NCI-H1105 treated with DMSO at 0.1 percent for 48 hours (cell line): ENCODE measurements around the gene KCNT1.

ENCODE experiments used
- DNase-seq: peaks from one replicate; lab custom pipeline; 2025; lab: John Stamatoyannopoulos, UW

The KCNT1 gene

DNA sequence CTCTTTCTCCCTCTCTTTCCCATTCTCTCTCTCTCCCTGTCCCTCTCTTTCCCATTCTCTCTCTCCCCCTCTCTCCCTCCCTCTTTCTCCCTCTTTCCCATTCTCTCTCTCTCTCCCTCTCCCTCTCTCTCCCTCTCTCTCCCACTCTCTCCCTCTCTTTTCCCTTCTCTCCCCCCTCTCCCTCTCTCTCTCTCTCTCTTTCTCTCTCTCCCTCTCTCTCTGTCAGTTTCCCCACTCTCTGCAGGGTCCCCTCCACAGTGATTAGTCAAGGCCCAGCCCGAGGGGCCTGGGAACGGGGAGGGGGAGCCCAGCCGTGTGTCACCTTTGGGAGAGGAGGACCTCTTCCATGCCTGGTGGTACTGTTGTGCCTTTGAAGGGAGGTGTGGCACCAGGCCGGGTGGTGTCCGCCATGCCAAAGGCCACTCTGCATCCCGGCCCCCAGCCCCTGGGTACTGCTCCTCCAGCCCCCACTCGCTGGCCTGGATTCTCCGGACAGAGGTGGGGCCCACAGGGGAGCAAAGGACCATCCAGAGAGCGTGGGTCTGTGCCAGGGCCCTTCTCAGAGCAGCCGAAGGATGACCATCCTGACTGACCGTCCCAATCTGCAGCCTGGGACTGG, 25.4 kb downstream of the KCNT1 start:
- no peak for DNase-seq

DNA sequence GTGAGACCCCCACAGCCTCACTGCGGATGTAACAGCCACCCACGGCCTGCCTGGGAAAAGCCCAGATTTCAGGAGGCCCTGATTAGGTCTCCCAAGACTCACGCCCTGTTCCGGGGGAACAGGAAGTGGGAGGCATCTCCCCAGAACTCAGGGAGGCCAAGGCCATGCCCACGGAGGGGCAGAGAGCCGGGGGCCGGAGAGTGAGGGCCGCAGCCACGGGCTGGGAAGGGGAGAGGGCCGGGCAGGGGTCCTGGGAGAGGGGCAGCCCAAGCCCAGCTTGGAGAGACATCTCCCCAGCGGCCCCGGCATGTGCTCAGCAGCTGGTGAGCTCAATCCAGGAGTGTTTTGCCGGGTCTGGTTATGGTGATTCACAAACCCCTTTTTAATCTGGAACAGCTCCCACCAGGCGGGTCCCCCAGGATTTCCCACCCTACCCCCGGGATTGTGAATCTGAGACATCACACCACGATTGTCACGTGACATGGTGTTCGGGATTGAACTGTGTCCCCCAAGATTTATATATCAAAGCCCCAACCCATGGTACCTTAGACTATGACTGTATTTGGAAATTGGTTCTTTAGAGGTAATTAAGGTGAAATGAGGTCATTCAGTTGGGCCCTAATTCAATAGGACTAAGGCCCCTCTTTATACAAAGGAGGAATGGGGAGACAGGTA, 26.6 kb downstream of the KCNT1 start:
- no peak for DNase-seq

DNA sequence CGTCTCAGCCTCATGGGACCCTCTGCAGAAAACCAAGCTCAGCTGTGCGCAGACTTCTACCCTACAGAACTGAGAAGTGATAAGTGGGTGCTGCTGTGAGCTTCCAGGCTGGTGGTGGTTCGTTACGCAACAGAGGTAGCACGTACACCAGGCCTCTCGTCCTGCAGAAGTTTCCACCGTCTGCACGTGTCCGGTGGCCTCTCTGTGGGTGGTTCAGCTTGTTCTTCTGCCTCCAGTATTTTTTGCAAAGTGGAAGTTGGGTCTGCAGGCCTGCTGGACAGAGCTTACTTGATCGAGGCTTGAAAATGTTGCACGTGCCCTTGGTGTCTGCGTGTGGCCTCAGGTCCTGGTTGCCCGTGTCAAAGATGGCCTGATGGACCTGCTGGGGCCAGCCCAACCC, 27.5 kb downstream of the KCNT1 start:
- no peak for DNase-seq

DNA sequence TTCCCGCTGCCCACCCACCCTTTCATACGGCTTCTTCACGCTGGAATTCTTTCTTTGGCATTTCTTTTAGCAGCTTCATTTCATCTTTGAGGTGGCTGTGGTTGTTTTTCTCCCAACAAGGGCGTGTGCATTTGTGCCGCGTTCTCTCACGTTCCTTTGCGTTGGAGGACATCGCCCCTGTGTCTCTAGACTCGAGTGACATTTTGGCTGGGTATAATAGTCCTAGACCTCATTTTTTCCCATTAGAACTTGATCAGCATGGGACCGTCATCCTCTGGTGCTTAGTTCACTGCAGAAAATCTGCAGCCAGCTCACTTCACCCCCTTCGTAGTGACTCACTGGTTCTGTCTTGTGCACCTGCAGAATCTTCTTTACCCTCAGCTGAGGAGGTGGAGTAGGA, 29.5 kb downstream of the KCNT1 start:
- DNase-seq = no peak

DNA sequence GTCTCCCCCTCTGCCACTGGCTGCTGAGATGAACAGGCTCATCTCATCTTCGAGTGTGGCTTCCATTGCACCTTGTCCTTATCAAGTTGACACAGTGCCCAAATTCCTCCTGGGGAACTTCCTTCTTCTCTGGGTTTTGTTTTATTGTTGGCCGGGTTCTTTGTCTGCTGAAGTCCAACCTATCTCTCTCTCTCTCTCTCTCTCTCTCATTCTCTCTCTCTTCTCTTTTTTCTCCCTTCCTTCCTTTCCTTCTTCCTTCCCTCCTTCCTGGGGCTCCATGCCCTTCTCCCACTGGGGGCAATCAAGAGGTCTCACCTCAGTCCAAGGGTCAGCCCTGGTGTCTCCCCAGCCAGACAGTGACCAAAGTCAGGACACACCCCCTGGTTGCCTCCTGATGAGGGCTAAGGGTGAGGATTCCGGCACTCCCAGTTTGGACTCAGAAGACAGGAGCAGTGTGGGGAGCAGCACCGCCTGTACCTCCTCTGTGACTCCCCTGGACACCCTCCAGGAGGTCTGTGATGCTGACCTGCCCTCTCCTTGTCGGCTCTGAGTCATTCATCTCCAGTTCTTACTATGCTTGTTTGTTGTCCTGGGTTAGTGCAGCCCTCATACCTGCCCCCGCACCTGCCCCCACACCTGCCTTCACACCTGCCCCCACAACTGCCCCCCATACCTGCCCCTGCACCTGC, 30.7 kb downstream of the KCNT1 start:
- no peak for DNase-seq

DNA sequence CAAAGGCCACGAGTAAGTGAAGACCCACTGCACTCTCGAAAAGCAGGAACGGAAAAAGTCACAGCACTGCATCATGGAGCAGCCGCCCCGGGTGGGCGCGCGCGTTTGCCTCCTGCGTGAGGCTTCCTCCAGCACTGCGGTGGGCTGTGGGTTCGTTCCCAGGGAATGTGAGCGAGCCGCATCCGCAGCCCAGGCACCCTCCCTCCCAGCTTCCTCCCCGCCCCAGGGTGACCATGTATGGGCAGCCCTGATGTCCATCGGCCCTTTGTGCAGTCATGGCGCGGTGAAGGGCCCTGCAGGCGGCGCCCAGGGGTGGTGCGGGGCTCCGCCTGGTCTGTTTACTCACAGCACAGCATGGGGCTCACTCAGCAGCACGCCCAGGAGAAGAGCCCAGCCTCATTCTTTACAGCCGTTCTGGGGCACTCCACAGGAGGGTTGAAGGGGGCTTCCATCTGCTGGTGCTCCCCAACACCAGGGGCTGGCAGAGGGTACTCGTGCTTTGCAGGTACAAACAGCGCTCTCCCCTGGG, 32.7 kb downstream of the KCNT1 start:
- DNase-seq = no peak

DNA sequence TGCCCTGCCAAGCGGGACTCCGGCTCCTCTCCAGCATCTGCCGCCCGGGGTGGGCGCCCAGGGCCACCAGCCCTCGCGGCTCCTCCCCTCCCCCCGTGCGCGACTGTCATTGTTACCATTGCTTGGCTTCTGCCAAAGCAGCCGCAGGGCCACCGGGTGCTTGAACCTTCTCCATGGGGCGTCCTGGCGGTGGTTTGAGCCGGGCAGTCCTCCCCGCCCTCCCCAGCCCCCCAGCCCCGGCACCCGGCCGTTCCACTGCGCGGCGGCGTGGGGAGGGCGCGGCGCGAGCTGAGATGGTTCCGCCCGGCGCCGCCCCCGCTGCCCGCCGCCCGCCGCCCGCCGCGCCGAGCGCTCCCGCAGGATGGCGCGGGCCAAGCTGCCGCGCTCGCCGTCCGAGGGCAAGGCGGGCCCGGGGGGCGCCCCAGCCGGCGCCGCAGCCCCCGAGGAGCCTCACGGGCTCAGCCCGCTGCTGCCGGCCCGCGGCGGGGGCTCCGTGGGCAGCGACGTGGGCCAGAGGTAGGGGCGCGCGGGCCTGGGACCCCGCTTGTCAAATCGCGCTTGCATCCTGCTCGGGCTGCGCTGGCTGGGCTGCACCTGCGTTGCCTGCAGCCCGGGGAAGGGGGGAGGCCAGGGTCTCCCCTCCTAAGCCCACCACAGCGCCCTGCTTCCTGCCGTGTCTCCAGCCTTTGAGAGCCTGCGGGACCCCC, 34.4 kb downstream of the KCNT1 start:
- DNase-seq = no peak

DNA sequence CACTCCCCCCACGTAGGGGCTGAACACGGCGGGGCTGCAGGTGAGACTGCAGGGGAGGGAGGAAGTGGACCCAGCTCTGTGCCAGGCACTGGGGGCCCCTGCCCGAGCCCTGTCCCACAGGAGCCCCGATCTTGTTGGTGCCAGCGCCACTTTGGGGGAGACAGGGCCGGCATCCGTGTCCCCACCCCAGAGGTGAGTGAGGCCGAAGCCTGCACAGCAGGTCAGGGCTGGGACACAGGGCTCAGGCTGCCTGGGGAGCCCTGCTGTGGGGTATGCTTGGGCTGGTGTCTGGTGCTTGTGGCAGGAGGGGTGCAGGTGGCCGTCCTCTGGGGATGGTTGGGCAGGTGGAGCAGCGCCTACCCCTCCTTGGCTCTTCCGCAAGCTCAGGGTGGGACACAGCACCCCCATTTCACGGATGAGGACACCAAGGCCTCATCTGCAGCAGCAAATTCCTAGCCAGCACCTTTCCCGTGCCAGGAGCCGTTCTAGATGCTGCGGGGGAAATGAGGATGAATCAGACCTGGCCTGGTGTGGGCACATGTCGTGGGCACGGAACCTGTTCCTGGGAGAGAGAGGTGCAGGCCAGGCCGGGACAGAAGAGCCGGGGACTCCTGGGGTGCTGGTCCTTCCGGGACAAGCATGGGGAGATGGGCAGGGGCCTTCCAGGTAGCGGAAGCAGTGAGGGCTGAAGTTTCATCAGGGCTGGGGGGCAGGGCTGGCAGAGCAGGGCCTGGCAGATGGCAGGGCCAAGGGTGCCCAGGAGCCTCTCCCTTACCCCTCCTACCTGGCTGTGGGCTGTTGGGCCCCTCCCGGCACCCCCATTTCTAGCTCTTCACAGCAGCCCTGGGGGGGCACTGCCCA, 35.2 kb downstream of the KCNT1 start:
- DNase-seq = no peak

DNA sequence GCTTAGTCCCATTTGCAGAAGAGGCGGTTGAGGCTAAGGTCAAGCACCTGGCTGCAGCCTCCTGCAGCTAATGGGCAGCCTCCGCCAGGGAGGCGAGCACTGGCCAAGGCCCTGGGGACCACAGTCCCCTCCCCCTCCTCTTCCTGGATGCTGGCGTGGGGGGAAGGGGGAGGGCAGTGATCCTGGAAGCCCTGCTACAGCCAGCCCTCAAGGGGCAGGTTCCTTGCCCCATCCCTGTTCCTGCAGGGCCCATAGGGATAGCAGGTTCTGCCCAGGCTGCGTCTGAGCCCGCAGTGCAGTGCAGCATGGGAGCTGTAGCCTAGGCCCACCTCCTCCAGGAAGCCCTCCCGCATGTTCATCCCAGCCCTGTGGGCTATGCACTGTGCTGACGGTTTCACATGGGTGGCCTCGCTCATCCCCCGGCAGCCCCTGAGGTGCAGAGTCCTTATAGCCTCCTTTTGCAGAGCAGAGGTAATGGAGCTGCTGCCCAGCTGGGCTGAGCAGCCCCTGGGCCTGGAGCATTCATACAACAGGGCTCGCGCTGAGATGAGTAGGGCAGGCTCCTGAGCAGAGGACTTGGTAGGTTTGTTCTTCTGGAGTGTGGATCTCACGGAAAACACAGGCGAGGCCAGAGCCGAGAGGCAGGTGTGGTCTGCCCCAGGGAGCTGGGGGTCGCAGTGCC, 36.0 kb downstream of the KCNT1 start:
- DNase-seq = no peak

DNA sequence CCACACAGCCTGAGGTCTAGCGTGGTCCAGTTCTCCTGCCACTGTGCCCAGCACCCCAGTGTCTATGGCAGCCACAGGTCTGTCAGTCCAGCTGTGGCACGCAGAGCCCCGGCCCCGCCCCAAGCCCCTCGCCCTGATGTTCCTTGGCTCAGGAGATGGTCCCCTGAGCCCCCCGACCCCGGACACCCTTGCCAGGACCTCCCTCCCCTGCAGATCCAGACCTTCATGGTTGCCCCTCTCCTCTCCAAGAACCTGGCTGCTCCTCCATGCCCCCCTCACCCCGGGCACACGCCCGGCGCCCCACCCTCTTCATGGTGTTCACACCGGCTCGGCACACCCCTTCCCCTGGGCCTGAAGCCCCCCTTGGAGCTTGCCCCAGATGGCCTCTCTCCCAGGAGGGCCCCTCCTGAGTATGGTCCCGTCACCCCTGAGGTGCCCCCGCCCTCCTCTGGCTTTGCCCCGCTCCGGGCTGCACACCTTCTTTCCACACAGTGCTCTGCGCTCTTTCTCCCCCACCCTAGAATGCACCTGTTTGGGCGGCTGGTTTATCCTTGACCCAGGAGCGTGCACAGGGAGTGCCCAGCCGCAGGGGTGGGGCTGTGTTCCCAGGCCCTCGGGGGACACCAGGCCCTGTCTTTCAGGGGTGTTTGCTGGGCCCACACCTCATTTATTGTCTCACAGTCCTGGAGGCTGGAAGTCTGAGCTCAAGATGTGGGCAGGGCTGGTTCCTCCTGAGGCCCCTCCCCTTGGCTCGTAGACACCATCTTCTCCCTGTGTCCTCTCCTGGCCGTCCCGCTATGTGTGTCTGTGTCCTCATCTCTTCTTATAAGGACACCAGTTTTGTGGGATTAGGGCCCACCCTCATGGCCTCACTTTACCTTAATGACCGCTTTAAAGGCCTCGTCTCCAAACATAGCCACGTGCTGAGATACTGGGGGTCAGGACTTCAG, 37.6 kb downstream of the KCNT1 start:
- no peak for DNase-seq

DNA sequence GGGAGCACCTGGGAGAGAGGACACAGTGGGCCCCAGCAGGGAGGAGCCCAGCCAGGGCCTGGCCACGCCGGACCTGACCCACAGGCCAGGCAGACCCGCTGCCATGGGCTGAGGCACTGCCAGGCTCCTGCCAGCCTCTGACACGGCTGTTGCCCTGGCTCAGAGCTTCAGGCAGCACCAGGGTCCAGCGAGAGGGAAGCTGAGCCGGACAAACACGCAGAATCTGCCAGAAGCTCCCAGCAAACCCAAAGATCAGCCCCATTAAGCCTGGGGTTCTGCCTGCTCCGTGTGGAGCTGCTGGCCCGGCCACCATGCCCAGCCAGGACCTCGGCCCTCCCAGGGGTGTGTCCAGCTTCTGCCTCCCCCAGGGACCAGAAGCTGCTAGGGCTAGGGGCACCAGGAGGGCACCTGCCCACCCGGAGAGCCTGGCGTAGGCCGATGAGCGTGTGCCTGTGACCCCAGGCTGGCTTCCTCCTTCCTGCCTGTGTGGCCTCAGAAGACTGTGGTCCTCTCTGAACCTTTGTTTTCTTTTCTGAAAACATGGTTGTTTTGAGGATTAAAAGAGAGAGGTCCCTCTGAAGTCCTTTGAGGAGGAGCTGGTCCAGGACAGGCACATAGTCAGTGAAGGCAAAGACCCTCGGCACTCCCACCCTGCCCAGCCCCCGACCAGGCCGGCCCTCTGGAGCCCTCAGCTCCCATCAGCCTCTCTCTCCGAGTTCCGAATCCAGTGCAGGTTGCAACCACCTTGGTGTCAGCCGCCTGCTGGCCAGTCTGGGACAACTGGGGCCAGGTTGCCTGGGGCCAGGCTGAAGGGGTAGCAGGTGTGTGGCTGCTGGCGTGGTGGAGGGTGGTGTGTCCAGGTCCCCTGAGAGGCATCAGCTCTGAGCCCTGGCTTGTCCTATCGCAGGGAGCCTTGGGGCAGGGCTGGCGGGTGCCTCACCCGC, 39.6 kb downstream of the KCNT1 start:
- DNase-seq = no peak

DNA sequence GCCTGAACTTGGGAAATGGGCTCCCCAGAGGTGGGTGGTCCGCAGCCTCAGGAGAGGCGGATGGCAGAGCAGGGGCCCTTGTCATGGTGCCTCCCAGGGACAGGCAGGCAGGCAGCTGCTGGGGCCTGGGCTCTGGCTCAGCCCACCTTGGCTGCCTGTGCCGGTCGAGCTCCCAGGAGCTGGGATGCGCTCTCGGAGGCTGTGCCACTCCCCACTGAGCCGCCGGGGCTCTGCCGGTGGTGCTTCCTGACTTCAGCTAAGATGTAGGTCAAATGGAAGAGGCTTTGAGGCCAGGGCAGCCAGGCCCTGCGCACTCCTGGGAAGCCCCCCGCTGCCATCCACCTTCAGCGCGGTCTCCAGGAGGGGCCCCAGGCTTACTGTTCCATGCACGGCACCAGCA, 41.0 kb downstream of the KCNT1 start:
- DNase-seq = no peak

DNA sequence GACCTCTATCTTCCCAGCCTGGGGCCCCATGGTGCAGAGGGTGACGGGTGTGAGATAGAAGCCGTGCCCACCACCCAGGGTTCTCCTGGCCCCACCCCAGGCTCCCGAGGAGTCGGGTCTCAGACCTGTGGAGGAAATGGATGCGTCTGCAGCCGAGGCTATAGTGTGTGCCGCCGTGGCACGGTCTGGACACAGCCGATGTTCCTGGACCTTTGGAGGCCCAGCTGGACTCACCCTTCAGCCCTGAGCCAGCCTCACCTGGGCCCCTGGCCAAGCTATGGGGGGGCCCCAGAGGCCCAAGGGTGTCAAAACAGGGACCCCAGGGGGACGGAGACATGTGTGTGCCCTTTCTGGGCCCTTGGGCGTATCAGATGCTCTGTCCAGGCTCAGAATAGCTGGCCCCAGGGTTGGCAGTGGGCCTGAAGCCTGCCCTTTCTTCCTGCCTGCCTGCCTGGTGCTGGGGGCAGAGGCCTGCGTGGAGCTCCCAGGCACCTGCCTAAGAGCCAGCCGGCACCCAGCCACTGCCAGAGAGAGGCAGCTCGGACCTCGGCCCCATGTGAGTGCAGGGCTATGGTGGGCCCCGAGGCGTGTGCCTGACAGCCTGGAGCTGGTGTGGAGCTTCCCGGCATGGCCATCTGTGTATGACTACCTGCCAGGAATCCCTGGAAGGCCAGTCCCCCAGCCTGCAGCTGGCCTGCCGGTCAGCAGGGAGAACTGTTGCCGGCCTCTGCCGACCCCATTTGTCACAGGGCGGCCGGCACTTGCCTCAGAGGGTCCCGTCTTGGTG, 41.8 kb downstream of the KCNT1 start:
- DNase-seq = no peak

DNA sequence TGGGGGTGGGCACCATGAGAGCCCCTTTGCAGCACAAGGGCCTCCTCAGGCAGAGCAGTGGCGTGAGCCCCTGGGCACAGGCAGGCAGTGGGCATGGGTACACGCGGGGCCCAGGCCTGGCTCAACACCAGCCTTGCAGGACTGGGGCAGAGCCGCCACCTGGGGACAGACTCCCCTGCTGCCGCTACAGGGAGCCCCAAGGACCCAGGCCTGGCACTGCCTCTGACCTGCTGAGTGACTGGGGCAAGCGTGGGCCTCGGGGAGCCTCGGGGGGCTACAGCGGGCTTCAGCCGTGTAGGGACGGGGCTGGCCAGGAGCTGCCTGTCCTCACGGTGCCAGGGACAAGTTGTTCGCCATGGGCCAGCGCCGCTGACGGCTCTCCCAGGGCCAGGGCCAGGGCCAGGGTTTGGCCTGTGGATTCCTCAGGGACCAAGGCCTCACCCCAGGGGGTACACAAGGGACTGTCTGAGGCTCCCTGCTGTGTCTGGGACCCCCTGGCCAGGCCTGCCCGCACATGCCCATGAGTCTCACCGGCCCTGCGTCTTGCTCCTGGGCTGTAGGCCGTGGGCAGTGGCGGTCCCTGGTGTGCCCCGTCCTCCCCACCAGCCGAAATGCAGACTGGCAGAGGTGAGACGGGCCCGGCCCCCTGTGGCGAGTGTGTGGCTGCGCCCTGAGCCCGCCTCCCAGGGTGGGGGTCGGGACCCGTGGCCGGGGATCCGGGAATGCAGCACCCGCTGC, 42.5 kb downstream of the KCNT1 start:
- no peak for DNase-seq

DNA sequence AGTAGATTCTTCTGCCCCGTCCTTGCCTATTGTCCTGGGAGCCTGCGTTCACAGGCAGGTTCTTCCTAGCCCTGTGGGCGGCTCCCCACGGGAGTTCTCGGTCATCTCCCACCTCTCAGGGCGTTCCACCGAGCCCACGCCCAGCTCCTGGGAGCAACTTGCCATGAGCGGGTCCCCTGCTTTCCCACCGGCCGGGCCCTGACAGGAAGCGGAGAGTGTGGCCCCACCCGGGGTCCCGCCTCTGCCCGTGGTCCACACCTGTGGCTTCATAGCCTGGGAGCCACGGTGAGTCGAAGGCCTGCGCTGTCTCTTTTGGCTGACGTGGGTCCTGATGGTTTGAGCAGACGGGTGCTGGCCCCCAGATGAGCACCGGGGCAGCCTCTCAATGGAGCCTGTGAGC, 43.2 kb downstream of the KCNT1 start:
- DNase-seq = no peak

DNA sequence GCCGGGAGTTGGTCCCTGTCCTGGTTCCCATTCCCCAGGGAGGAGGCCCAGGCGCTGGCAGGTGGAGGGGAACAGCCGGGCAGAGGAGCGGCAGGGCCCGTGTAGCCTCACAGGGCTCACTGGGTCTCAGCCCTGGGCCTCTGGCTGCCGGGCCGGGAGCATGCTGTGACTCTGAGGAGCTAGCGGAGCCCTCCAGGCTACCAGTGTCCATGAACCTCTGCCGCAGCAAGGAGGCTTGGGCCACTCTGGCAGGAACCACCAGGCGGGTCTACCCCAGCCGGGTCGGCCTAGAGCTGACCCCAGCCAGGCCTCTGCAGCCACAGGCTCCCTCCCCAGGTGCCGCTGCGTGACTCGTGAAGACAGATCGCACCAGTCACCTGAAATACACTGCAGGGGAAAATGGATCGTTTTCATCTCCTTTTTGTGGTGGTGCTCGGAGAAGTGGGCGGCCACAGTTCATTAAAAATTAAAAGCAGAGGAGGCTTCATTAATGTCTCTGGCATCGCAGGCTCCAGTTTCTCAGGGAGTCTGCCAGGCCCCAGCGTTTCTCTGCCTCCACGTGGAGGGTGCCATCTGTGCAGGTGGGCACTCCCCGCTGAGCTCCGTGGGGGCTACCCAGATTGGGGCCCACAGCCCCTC, 43.8 kb downstream of the KCNT1 start:
- DNase-seq = no peak

DNA sequence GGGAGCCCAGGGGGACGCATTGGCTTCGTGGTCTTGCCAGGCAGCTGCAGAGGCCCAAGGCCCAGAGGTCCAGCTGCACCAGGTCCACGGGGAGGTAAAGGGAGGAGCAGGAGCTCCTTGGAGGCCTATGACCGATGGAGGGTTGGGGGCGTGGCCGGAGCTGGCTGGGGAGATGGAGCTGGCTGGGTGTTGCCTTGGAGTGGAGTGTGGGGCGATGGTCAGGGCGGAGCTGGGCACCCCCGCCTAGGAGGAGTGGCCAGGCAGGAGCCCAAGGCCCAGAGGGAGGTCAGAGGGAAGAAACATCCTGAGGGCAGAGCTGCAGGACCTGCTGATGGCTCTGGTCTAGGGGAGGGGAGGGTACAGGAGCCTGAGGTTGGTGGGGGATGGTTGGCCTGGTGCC, 44.6 kb downstream of the KCNT1 start:
- DNase-seq = no peak
